Measurements from ENCODE around the gene GCC2.
"Not testable (repeated sequence)": the region's sequence is repeated elsewhere in the genome, so short reads cannot be mapped to it uniquely, and the experiment has no call there.

DNA sequence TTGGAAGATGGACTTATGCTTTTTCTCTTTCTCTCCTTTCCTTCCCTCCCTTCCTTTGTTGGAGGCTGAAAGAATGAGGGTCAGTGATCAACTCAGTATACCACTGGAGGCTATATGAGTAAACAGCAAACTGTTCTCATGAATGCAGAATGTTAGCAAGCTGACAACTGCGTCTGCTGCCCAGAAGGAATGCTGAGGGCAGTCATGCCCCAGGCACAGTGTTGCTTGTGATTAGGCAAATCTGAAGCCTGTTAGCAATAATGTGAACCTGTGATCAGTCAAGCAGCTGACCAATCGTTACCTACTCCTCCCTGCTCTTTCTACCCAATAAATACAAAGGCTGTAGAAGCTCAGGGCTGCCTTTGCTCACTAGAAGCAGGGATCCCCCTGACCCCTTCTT lies 107.6 kb downstream of the GCC2 start:
- not testable (repeated sequence) for TF ChIP-seq MAZ (IDR thresholded peaks at IDR 0.05; ENCODE audit: borderline replicate concordance, low read depth, low read length); MAZ (CRISPR knock-in tag; IDR thresholded peaks at IDR 0.05; ENCODE audit: low read depth); NR1H2 (CRISPR knock-in tag; IDR thresholded peaks at IDR 0.05; ENCODE audit: borderline replicate concordance, low read depth); KDM1A (CRISPR knock-in tag; IDR thresholded peaks at IDR 0.05); ZNF143 (CRISPR knock-in tag; IDR thresholded peaks at IDR 0.05); HCFC1 (IDR thresholded peaks at IDR 0.05; ENCODE audit: low read depth, low read length); PHF8 (CRISPR knock-in tag; IDR thresholded peaks at IDR 0.05)
- TF ChIP-seq, protein P1, sequence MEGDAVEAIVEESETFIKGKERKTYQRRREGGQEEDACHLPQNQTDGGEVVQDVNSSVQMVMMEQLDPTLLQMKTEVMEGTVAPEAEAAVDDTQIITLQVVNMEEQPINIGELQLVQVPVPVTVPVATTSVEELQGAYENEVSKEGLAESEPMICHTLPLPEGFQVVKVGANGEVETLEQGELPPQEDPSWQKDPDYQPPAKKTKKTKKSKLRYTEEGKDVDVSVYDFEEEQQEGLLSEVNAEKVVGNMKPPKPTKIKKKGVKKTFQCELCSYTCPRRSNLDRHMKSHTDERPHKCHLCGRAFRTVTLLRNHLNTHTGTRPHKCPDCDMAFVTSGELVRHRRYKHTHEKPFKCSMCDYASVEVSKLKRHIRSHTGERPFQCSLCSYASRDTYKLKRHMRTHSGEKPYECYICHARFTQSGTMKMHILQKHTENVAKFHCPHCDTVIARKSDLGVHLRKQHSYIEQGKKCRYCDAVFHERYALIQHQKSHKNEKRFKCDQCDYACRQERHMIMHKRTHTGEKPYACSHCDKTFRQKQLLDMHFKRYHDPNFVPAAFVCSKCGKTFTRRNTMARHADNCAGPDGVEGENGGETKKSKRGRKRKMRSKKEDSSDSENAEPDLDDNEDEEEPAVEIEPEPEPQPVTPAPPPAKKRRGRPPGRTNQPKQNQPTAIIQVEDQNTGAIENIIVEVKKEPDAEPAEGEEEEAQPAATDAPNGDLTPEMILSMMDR (CRISPR knock-in tag; IDR thresholded peaks at IDR 0.05), result not testable (repeated sequence)
- TF ChIP-seq, protein P2, sequence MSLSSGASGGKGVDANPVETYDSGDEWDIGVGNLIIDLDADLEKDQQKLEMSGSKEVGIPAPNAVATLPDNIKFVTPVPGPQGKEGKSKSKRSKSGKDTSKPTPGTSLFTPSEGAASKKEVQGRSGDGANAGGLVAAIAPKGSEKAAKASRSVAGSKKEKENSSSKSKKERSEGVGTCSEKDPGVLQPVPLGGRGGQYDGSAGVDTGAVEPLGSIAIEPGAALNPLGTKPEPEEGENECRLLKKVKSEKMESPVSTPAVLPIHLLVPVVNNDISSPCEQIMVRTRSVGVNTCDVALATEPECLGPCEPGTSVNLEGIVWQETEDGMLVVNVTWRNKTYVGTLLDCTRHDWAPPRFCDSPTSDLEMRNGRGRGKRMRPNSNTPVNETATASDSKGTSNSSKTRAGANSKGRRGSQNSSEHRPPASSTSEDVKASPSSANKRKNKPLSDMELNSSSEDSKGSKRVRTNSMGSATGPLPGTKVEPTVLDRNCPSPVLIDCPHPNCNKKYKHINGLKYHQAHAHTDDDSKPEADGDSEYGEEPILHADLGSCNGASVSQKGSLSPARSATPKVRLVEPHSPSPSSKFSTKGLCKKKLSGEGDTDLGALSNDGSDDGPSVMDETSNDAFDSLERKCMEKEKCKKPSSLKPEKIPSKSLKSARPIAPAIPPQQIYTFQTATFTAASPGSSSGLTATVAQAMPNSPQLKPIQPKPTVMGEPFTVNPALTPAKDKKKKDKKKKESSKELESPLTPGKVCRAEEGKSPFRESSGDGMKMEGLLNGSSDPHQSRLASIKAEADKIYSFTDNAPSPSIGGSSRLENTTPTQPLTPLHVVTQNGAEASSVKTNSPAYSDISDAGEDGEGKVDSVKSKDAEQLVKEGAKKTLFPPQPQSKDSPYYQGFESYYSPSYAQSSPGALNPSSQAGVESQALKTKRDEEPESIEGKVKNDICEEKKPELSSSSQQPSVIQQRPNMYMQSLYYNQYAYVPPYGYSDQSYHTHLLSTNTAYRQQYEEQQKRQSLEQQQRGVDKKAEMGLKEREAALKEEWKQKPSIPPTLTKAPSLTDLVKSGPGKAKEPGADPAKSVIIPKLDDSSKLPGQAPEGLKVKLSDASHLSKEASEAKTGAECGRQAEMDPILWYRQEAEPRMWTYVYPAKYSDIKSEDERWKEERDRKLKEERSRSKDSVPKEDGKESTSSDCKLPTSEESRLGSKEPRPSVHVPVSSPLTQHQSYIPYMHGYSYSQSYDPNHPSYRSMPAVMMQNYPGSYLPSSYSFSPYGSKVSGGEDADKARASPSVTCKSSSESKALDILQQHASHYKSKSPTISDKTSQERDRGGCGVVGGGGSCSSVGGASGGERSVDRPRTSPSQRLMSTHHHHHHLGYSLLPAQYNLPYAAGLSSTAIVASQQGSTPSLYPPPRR (CRISPR knock-in tag; IDR thresholded peaks at IDR 0.05; ENCODE audit: borderline replicate concordance), result not testable (repeated sequence)
